DMS153 treated with DMSO at 0.1 percent for 48 hours (cell line): ENCODE data around the gene MRPL41.
"Not testable (repeated sequence)": the region's sequence is repeated elsewhere in the genome, so short reads cannot be mapped to it uniquely, and the experiment has no call there.

ENCODE experiments used
- DNase-seq: peaks from one replicate; lab custom pipeline; 2025; ENCODE audit not compliant: unreplicated experiment; lab: John Stamatoyannopoulos, UW

The MRPL41 gene

GRCh38 chr9:137551264-137552021, at the start of gene MRPL41:
Gene MRPL41, plus strand, starts transcription at chr9:137551879. Its CDS starts 203 bp downstream, at chr9:137552082.
- peak; percentile 66 for DNase-seq

GRCh38 chr9:137502008-137502911, 49.4 kb upstream of the MRPL41 start:
- DNase-seq, result no peak

DNA sequence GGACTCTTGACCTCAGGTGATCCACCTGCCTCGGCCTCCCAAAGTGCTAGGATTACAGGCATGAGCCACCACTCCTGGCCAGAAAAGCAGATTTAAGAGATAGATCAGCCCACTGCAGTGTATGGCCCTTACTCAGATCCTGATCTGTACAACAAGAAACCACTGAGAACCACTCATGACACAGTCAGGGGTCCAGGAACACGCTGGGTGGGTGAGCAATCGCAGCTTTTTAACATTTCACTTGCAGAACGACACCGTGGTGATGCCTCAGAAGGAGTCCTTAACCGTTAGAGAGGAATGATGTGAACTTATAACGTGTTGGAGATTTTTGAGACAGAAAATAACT, 47.3 kb upstream of the MRPL41 start:
- no peak for DNase-seq

- no peak for DNase-seq
Measured at GRCh38 chr9:137505421-137506140, 46.1 kb upstream of the MRPL41 start.

DNA sequence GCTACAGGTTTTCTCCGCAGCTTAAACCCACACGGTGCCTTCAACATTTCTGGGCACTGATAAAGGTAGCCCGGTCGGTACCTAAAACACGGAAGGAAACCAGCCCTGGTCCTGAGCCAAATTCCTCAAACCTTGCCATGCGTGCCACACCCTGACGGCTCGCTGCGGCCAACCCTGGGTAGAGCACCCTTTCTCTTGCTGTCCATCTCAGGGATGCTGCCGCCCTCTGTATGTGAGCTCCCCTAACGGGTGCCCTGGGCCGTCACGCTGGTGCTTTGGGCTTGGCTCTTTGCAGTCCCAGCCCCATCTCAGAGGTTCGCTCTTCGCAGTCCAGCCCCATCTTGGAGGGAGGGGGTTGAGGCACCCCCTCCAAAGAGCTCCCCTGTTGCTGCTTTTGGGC, 45.4 kb upstream of the MRPL41 start:
- peak; percentile 8 for DNase-seq

DNA sequence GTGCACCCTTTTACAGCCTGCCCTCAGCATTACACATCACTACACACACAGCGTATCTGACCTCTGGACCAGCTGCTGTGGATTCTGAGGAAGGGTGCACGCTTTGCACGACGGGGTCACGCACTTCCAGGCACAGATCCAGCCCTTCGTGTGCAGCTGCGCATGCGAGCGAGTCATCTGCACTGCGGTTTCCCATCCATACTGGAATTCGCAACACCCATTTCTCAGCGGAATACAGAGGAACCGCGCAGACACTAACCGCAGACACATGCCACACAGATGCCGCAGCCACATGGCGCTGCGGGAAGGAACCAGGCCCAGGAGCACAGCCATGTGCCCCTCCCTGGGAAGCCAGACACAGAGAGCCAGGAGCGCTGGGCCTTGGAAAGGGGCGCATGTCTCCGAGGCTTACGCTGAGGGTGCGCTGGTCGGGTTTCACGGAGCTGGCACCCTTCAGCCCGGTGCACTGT, 44.9 kb upstream of the MRPL41 start:
- DNase-seq, result no peak

GRCh38 chr9:137509198-137509597, 42.5 kb upstream of the MRPL41 start:
- DNase-seq, result no peak

- DNase-seq, result not testable (repeated sequence)
Measured at GRCh38 chr9:137511126-137511525, 40.6 kb upstream of the MRPL41 start.

- no peak for DNase-seq
Measured at GRCh38 chr9:137511758-137512463, 39.8 kb upstream of the MRPL41 start.

GRCh38 chr9:137513136-137513535, 38.5 kb upstream of the MRPL41 start:
- DNase-seq, result not testable (repeated sequence)

- not testable (repeated sequence) for DNase-seq
Measured at GRCh38 chr9:137513801-137514570, 37.7 kb upstream of the MRPL41 start.

- DNase-seq, result no peak
Measured at GRCh38 chr9:137514691-137515337, 36.9 kb upstream of the MRPL41 start.

- DNase-seq, result no peak
Measured at GRCh38 chr9:137515338-137515724, 36.3 kb upstream of the MRPL41 start.

GRCh38 chr9:137516144-137516917, 35.3 kb upstream of the MRPL41 start:
- DNase-seq, result no peak

DNA sequence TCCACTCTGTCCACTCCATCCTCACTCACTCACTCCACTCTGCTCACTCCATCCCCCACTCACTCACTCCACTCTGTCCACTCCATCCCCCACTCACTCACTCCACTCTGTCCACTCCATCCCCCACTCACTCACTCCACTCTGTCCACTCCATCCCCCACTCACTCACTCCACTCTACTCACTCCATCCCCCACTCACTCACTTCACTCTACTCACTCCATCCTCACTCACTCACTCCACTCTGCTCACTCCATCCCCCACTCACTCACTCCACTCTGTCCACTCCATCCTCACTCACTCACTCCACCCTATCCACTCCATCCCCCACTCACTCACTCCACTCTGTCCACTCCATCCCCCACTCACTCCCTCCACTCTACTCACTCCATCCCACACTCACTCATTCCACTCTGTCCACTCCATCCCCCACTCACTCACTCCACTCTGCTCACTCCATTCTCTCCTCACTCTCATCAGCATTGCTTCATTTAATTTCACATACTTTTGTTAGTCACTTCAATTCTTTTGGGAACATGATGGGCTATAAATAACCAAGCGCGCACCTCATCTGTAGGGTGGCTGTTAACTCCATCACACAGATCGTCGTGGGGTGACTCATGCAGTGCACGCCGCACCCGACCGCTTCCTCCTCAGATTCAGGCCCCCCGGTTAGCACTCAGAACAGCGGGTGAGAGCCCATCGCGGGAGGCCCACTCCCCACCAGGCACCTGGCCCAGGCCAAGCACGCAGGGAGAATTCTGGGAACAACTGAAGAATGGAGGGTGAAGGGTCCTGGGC, 32.8 kb upstream of the MRPL41 start:
- DNase-seq, result not testable (repeated sequence)

DNA sequence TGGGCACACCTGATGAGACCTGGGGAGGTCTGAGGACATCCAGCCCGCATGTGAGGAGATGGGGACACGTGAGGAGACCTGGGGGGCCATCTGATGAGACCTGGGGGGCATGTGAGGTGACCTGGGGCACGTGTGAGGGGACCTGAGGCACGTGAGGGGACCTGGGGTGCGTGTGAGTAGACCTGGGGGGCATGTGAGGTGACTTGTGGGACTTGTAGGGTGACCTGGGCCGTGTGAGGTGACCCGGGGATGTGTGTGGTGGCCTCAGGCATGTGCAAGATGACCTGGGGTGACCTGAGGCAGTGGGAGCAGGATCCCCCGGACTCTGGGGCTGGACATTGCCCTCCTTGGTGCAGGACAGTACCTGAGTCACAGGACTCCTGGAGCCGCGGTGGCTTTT, 32.1 kb upstream of the MRPL41 start:
- DNase-seq, result no peak

GRCh38 chr9:137520614-137521404, 30.9 kb upstream of the MRPL41 start:
- DNase-seq, result no peak
